Measurements from ENCODE around the gene TBXAS1.

GRCh38 chr7:139885511-139885910 lies 56.4 kb downstream of the TBXAS1 start:
- TF ChIP-seq, protein P1, sequence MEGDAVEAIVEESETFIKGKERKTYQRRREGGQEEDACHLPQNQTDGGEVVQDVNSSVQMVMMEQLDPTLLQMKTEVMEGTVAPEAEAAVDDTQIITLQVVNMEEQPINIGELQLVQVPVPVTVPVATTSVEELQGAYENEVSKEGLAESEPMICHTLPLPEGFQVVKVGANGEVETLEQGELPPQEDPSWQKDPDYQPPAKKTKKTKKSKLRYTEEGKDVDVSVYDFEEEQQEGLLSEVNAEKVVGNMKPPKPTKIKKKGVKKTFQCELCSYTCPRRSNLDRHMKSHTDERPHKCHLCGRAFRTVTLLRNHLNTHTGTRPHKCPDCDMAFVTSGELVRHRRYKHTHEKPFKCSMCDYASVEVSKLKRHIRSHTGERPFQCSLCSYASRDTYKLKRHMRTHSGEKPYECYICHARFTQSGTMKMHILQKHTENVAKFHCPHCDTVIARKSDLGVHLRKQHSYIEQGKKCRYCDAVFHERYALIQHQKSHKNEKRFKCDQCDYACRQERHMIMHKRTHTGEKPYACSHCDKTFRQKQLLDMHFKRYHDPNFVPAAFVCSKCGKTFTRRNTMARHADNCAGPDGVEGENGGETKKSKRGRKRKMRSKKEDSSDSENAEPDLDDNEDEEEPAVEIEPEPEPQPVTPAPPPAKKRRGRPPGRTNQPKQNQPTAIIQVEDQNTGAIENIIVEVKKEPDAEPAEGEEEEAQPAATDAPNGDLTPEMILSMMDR (IDR thresholded peaks at IDR 0.05): no peak
- TF ChIP-seq POLR2AphosphoS2 (conservative IDR thresholded peaks at IDR 0.05; ENCODE audit: low read length) (no peak), EP300 (IDR thresholded peaks at IDR 0.05) (no peak), POLR2A (IDR thresholded peaks at IDR 0.05; ENCODE audit: low read length) (no peak), ELK1 (IDR thresholded peaks at IDR 0.05; ENCODE audit: low read depth, low read length) (no peak), BHLHE40 (IDR thresholded peaks at IDR 0.05; ENCODE audit: low read depth, low read length) (no peak), JUN (IDR thresholded peaks at IDR 0.05) (no peak), BCL3 (IDR thresholded peaks at IDR 0.05) (no peak), CEBPB (IDR thresholded peaks at IDR 0.05) (no peak), HEYL (CRISPR knock-in tag; IDR thresholded peaks at IDR 0.05) (no peak), HDAC2 (IDR thresholded peaks at IDR 0.05) (no peak)
- TF ChIP-seq, protein P2, sequence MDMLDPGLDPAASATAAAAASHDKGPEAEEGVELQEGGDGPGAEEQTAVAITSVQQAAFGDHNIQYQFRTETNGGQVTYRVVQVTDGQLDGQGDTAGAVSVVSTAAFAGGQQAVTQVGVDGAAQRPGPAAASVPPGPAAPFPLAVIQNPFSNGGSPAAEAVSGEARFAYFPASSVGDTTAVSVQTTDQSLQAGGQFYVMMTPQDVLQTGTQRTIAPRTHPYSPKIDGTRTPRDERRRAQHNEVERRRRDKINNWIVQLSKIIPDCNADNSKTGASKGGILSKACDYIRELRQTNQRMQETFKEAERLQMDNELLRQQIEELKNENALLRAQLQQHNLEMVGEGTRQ (IDR thresholded peaks at IDR 0.05): no peak
- TF ChIP-seq, protein P3, sequence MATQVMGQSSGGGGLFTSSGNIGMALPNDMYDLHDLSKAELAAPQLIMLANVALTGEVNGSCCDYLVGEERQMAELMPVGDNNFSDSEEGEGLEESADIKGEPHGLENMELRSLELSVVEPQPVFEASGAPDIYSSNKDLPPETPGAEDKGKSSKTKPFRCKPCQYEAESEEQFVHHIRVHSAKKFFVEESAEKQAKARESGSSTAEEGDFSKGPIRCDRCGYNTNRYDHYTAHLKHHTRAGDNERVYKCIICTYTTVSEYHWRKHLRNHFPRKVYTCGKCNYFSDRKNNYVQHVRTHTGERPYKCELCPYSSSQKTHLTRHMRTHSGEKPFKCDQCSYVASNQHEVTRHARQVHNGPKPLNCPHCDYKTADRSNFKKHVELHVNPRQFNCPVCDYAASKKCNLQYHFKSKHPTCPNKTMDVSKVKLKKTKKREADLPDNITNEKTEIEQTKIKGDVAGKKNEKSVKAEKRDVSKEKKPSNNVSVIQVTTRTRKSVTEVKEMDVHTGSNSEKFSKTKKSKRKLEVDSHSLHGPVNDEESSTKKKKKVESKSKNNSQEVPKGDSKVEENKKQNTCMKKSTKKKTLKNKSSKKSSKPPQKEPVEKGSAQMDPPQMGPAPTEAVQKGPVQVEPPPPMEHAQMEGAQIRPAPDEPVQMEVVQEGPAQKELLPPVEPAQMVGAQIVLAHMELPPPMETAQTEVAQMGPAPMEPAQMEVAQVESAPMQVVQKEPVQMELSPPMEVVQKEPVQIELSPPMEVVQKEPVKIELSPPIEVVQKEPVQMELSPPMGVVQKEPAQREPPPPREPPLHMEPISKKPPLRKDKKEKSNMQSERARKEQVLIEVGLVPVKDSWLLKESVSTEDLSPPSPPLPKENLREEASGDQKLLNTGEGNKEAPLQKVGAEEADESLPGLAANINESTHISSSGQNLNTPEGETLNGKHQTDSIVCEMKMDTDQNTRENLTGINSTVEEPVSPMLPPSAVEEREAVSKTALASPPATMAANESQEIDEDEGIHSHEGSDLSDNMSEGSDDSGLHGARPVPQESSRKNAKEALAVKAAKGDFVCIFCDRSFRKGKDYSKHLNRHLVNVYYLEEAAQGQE (IDR thresholded peaks at IDR 0.05): no peak
- TF ChIP-seq, protein P4, sequence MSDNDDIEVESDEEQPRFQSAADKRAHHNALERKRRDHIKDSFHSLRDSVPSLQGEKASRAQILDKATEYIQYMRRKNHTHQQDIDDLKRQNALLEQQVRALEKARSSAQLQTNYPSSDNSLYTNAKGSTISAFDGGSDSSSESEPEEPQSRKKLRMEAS (IDR thresholded peaks at IDR 0.05): no peak
